ENCODE results near the gene SERPINH1. TPM values are rescaled to one million over a fixed set of nuclear protein-coding genes. Genes with fewer than 3 reads are reported as not detected.

SERPINH1 gene
- 418 and 493 TPM in 2 replicates for total RNA-seq

DNA sequence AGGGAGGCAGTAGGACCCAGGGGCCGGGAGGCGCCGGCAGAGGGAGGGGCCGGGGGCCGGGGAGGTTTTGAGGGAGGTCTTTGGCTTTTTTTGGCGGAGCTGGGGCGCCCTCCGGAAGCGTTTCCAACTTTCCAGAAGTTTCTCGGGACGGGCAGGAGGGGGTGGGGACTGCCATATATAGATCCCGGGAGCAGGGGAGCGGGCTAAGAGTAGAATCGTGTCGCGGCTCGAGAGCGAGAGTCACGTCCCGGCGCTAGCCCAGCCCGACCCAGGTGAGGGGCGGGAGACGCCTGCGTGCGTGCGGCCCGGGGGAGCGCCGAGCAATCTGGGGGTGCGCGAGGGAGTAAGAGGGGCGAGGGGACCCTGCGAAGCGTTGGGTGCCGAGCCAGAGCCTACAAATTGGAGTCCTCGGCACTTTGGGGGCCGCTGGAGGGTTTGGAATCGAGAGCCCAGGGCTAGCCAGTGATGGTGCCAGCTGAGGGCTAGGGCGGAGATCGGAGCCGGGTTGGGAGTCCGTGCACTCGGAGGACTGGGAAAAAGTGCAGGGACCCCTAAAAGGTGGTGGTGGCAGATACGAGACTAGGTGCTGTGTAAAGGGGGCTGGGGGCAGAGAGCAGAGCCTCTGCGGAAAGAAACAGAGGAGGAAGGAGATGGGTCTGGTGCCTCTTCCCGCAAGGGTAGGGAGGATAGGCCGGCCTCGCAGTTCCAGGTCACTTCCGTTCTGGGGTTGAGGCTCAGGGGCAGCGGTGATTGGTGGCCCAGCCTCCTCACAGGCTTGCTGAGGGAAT is at the start of gene SERPINH1:
SERPINH1 (plus strand) TSS at position 206 of the 788 bp plus-strand sequence. CDS start 4,097 bp downstream, outside the sequence.

GRCh38 chr11:75525433-75526191 is 36.4 kb upstream of the SERPINH1 start, which contains the start of gene GDPD5:
GDPD5 (minus strand) TSS chr11:75525941; CDS start chr11:75477735, 48,206 bp downstream.

Other genes with a start within 250 kb of the SERPINH1 start
- 24.3 and 28.3 TPM in 2 replicates for gene ARRB1, start 210.6 kb upstream of the SERPINH1 start, total RNA-seq
- gene RPS3, start 162.7 kb upstream of the SERPINH1 start, total RNA-seq = 1,699 and 2,281 TPM in 2 replicates
- gene KLHL35, start 129.1 kb upstream of the SERPINH1 start, total RNA-seq = 3.7 and 5.5 TPM in 2 replicates
- gene GDPD5, start 36.3 kb upstream of the SERPINH1 start, total RNA-seq = 2.4 and 5.0 TPM in 2 replicates
- 4.7 and 5.6 TPM in 2 replicates for gene MAP6, start 106.8 kb downstream of the SERPINH1 start, total RNA-seq
- not detected in 2 replicates for gene MOGAT2, start 155.6 kb downstream of the SERPINH1 start, total RNA-seq
- 0.22 and 0.39 TPM in 2 replicates for gene DGAT2, start 206.5 kb downstream of the SERPINH1 start, total RNA-seq